Activated CD8-positive, alpha-beta memory T cell treated with anti-CD3 and anti-CD28 coated beads, Interleukin-2, amount 50 U/mL, for 24 hours (primary cell): ENCODE measurements around the gene PARD3B.

ENCODE experiments used
- DNase-seq: peaks from one replicate; pipeline ENCODE4 v3.0.0-alpha.2; 2020; ENCODE audit errors: extremely low read depth

Gene PARD3B

DNA sequence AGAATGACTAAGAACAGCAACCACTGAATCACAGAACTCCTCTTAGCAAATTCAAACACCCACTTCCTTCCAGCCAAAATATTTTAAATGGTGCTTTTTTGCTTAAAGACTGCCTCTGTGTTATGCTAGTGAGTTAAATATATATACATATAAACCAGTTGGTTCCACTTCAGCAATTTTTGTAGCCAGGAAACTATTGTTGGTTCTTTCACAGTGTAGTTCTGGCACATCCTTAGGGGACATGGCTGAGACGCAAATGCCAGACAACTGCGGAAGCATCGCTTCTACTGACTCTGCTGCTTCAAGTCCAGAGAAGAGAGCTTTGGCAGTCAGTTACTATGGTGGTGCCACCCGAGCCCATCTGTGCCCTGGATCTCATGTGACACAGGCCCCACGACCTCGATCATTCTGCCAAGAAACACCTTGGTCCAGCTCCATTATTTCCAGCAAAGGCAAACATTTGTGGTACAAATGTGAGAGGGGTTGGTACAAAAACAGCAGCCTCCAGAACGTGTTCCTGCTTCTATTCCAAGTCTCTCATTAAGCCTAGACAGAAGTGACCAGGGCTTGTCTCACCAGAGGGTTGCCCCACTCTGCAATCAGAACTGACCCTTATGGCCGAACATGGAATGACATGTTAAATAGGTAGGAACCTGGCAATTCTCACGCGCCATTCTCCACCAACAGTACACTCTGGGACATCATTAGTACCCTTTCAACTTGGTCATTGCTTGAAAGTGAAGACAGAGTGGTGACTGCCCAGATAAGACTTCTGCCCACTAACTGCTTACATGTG is 1019.3 kb downstream of the PARD3B start:
- no peak for DNase-seq

DNA sequence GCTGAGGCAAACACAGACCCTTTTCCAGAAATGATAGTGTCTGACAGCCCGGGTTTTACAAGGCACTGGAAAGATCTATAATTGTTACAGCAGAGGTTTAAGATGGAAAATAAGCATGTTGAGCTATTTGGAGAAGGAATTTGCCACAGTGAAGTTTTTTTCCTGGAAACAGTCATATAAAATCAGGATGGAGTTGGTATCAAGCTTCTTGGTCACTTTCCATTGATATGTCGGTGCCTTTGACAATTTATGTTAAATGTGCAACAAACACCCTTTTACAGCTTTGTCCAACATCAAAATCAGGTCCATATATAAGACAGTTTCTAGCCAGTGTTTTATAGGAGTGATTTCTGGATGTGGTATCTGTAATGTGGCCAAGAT is 1019.9 kb downstream of the PARD3B start:
- DNase-seq: no peak

GRCh38 chr2:205566606-205567168 is 1021.4 kb downstream of the PARD3B start:
- DNase-seq: no peak

DNA sequence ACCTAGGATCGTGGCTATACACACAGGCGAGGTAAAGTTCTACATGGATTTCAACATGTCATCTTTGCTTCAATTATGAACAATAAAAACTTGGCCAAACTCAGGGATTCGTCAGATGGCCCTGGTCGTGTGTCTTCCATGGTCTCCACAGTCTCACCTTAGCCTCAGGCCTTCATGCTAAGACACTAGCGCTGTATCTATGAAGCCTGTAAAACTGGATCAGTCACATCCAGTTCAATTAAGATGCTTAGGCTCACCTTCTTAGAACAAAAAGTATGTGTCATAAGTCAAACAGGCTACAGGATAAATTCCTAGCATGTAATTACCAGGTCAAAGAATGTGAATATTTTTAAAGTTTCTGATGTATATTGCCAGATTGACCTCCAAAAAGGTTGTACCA is 1023.3 kb downstream of the PARD3B start:
- DNase-seq: no peak

DNA sequence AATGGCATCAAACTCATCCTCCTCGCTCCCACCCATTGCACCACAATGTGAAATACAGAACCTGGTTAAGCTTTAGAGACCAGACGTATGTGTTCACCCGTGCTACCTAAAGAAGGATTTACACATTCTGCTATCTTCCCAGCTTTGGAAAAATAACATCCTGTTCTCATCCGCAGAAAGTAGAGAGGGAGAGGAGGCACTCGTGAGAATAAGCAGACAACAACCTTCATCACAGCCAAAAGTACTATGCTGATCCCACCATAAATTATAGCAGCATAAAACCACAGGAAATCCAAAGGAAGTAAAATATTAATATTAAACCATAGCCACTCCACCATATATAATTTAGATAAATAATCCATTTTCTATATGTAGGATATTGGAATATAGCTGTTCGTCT is 1025.4 kb downstream of the PARD3B start:
- DNase-seq: no peak

DNA sequence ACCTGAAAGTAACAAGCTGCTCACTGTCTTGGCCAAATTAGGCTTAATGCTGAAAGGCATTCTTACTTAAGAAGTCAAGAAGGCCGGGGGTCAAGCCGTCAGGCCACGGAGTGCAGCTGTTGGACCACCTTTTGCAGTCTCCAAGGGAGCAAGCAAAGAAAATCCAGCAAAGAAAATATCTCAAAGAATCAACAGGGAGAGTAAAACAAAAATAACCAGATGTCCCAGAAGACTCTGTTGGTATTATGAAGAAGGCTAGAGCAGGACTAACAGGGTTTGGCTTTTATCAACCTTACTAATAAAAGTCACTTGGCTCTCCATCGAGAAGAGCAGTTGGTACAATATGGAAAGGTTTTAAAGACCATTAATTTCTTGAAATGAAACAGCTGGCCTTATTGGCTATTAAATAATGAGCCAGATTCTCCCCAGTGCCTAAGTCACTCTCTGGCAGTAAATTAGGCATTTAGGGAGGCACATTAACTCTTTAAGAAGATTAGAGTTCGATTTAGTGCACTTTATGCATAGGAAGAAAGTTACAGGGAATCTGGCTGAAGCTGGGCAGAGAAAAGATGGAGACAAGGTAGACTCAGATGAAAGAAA is 1026.2 kb downstream of the PARD3B start:
- DNase-seq: no peak

DNA sequence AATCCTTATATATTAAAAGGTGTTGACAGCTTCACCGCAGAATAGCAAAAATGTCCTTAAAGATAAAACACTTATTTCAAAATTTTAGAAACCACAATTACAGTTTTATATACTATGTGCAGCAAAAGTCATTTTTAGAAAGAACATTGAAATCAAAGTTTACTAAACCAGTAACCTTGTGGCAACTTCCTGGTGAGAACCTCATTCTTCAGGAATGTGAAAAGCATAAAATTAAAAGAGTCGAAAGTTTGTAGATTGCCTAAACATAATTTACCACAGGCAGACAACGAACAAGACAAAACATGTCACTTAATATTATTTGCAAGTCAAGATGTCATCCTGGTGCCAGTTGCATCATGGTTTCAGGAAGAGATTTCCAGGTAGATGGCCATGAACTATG is 1028.7 kb downstream of the PARD3B start:
- DNase-seq: no peak

DNA sequence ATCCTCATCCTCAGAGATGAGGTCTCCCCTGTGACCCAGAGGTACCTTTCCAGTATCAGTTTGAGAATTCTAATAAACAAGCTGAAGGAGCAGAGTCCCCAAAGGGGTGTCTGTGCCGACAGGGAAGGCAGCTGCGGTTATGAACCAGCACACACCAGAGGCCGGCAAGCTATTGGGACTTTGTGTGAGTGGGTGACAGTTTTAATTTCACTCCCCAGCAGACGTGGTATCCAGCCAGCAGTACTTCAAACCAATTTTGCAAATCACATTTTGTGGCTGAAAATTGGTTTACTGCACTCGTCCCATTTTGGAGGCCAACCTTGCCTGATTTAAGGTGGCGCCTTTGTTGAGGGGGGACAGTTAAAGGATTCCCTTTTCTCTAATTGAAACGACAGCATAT is 1034.1 kb downstream of the PARD3B start:
- DNase-seq: no peak

- DNase-seq: no peak
Measured at GRCh38 chr2:205580212-205580987, 1035.1 kb downstream of the PARD3B start.

GRCh38 chr2:205582366-205582765 is 1037.1 kb downstream of the PARD3B start:
- DNase-seq: no peak

DNA sequence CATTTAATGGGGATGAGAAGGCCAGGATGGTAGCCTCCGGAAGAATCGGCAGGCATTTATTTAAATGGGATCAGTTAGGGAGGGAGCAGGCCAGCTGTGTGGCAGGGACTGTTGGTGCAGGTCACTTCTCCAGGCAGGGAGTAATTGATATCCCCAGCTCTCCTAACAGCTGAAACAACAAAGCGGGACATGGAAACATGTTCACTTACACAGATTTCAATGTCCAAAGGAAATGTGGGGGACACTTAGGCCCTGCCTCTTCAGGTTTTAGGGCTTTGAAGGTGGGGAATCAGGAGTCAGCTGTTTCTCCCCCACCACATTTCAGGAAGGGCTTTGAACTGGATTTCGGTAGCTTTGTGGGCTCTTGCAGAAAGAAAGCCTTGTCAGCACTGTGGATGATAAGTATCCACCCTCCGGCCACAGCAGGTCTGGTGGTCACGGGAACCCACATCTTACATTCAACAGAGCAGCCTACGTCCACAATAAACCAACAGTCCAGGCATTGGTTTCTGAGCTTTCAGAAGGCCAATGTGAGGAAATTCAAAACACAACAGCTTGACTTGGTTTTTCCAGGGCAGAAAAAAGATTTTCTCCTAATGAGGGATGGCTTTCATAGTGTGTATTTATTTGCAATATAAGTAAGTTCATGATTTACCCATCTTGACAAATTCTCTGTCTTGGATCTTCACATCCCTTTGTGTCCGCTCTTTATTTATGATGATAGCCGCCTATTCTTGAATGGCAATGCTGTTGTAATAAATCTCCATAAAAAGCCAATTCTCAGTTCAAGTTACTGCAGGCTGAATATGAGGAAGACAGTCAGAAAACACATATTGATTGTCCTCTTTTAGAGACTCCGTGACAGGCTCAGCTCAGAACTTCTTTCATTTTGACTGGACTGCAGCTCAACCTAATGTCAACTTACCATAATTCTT is 1040.4 kb downstream of the PARD3B start:
- no peak for DNase-seq

- no peak for DNase-seq
Measured at GRCh38 chr2:205586626-205587025, 1041.4 kb downstream of the PARD3B start.

DNA sequence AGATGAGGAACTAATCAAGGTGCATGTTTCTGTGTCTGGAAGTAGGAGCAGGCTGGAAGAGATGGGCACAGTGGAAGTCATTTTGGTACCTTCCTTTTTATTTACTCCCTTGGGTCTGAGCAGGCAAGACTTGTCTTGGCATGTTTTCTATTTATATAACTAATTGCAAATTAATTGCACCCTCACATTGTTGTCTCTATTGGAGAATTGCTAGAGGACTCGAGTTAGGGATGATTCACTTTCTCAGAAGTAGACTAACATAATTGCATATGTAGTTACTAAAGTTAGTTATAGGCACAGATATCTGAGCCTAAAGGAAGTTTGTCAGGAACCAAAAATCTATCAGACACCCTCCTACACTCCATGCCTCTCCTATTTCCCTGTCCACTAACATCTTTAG is 1044.2 kb downstream of the PARD3B start:
- no peak for DNase-seq

- DNase-seq: no peak
Measured at GRCh38 chr2:205590759-205591158, 1045.5 kb downstream of the PARD3B start.

GRCh38 chr2:205593891-205594290 is 1048.6 kb downstream of the PARD3B start:
- DNase-seq: no peak

DNA sequence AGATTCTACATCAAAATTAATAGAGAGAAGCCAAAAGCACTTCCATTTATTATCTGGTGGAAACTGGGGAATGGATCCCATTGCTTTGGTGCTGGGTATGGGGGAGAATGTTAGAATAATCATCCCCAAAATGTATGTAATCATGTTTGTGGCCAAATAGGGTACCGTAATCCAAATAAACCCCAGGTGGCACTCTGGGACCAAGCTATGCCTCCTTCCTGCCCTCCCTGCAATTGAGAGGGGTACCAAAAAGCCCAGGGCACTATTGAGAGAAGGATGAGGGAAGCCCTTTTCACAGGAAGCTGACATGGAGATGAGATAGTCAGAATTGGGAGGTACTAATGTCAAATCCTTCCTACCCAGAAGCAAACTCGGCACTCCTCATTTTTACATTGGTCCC is 1051.3 kb downstream of the PARD3B start:
- DNase-seq: no peak

DNA sequence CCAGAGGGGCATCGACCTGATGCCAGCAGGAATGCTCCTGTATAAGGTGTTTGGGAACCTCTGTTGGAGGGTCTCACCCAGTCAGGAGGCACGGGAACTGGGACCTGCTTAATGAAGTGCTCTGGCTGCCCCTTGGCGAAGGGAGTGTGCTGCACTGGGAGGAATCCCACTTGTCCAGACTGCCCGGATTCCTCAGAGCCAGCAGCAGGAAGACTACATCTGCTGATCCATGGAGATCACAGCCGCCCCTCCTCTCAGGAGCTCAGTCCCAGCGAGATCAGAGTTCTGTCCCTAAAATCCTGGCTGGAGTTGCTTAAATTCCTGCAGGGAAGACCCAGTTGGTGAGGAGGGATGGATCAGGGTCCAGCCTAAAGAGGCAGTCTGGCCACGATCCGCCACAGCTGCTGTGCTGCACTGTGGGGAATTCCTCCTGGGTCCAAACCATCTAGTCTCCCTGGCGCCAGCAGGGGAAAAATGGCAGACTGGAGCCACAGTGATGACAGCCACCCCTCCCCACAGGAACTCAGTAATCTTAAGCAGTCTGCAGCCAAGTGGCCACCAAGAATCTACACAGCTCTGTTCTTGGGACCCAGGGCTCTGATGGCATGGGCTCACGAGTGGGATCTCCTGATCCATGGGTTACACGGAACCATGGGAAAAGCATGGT is 1060.5 kb downstream of the PARD3B start:
- DNase-seq: no peak

DNA sequence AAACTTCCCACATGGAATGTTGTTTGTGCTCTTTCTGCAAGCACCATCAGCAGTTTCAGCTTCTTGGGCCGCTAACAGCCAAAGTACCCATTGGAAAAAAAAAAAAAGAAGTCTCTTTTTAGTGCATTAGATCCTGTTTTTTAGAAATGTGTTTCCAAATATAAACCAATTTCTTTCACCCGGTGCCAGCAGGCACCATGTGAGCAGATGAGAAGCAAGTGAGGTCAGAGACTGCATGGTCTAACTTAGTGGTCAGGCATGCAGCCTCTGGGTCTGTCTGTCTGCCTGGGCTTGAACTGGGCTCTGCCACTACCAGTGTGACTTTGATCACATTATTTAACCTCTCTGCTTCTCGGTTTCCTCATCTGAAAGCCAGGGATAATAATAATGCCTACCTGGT is 1061.9 kb downstream of the PARD3B start:
- DNase-seq: no peak

DNA sequence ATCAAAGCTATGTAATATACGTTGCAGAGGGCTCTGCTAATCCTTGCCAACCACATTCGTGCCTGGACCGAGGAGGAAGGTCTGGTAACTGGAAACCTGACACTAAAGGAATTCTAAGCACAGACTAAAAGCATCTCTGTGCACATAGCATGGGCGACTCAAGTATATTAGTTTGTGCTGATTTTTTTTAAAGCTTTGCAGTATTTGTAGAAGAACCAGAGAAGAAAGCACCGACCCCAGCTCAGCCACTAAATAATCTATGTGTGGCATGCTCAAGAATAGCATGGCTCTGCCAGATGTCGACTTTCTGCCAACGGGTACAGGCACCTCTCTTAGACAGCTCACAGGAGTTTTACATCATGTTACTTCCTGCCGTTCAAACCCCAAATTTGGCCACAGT is 1063.8 kb downstream of the PARD3B start:
- DNase-seq: no peak

GRCh38 chr2:205610437-205610836 is 1065.2 kb downstream of the PARD3B start:
- no peak for DNase-seq

DNA sequence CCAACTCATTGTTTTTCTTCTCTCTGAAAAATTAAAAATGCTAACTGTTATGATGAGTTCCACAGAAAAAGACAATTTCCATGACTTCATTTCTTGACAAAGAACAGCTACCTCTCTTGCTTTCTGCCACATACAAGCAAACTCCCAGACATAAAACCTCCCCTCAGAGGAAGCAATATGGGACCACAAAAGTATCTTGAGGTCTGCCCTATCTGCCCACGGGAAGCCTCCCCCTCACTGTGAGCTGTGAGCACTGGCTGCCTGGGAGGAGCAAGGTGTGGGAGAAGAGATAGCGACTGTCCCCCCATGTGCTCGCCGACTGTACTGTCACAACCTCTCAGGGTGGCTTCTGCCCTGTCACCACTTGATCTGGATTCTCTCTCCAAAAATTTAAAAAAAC is 1067.4 kb downstream of the PARD3B start:
- DNase-seq: peak; percentile 10
